Parathyroid adenoma (tissue), 2 donors: ENCODE results near the gene CCKAR.

Source experiments
- H2AFZ ChIP-seq: fragments of 300-600 bp; sonication (generic); one replicate; pipeline ENCODE4 v1.7.0; 2017; ENCODE audit warnings: antibody characterized with exemption, mild to moderate bottlenecking
- H3K27ac ChIP-seq: fragments of 300-600 bp; sonication (generic); one replicate; pipeline ENCODE4 v1.7.0; 2017
- H3K27me3 ChIP-seq: fragments of 300-600 bp; sonication (generic); one replicate; pipeline ENCODE4 v1.7.0; 2017; ENCODE audit warnings: low read length; ENCODE audit not compliant: control insufficient read depth, insufficient read depth
- H3K36me3 ChIP-seq: fragments of 300-600 bp; sonication (generic); one replicate; pipeline ENCODE4 v1.7.0; 2017; ENCODE audit warnings: low read length; ENCODE audit not compliant: control insufficient read depth, insufficient read depth
- H3K4me1 ChIP-seq: fragments of 300-600 bp; sonication (generic); one replicate; pipeline ENCODE4 v1.7.0; 2017; ENCODE audit warnings: control low read depth
- H3K4me2 ChIP-seq: fragments of 300-600 bp; sonication (generic); one replicate; pipeline ENCODE4 v1.7.0; 2017; ENCODE audit warnings: low read length
- H3K4me3 ChIP-seq: fragments of 300-600 bp; sonication (generic); one replicate; pipeline ENCODE4 v1.7.0; 2017; ENCODE audit warnings: low read depth, low read length
- H3K79me2 ChIP-seq: fragments of 300-600 bp; sonication (generic); one replicate; pipeline ENCODE4 v1.7.0; 2017; ENCODE audit warnings: control low read depth
- H3K9ac ChIP-seq: fragments of 300-600 bp; sonication (generic); one replicate; pipeline ENCODE4 v1.7.0; 2017; ENCODE audit warnings: mild to moderate bottlenecking
- H3K9me3 ChIP-seq: fragments of 300-600 bp; sonication (generic); one replicate; pipeline ENCODE4 v1.7.0; 2017; ENCODE audit warnings: low read length; ENCODE audit not compliant: control insufficient read depth
- CTCF ChIP-seq: fragments of 300-600 bp; sonication (generic); IDR thresholded peaks from one replicate; pipeline ENCODE4 v1.7.0; 2017; ENCODE audit warnings: antibody characterized with exemption, mild to moderate bottlenecking
- donor health status: primary hyperparathyroidism.

CCKAR gene

GRCh38 chr4:26459756-26460530 is 30.3 kb downstream of the CCKAR start:
- no peak overlapping the region for H3K4me3 ChIP-seq
- H3K27me3 ChIP-seq: no peaks in the 10 kb centered on the region
- H3K4me1 ChIP-seq: no peaks in the 10 kb centered on the region
- H3K79me2 ChIP-seq: no peaks in the 10 kb centered on the region
- no peak overlapping the region for H2AFZ ChIP-seq
- no peak for TF ChIP-seq CTCF
- H3K9ac ChIP-seq: no peak overlapping the region
- H3K36me3 ChIP-seq: no peaks in the 10 kb centered on the region
- H3K27ac ChIP-seq: no peak overlapping the region
- H3K9me3 ChIP-seq: no peaks in the 10 kb centered on the region
- H3K4me2 ChIP-seq: no peak overlapping the region

GRCh38 chr4:26459054-26459755 is 31.1 kb downstream of the CCKAR start:
- Histone ChIP-seq H3K27ac (no peak overlapping the region), H3K4me3 (no peak overlapping the region)

GRCh38 chr4:26458157-26458561 is 32.1 kb downstream of the CCKAR start:
- no peaks in the 10 kb centered on the region for H3K36me3 ChIP-seq
- H3K27ac ChIP-seq: no peak overlapping the region
- no peak for TF ChIP-seq CTCF
- no peaks in the 10 kb centered on the region for H3K79me2 ChIP-seq
- no peak overlapping the region for H3K9ac ChIP-seq
- no peaks in the 10 kb centered on the region for H3K27me3 ChIP-seq
- H3K9me3 ChIP-seq: no peaks in the 10 kb centered on the region
- no peak overlapping the region for H3K4me2 ChIP-seq
- H2AFZ ChIP-seq: no peak overlapping the region
- H3K4me3 ChIP-seq: no peak overlapping the region
- H3K4me1 ChIP-seq: no peaks in the 10 kb centered on the region

More at GRCh38 chr4:26459054-26459755, 31.1 kb downstream of the CCKAR start:
- no peaks in the 10 kb centered on the region for H3K9me3 ChIP-seq
- no peaks in the 10 kb centered on the region for H3K79me2 ChIP-seq
- H3K4me2 ChIP-seq: no peak overlapping the region
- H3K36me3 ChIP-seq: no peaks in the 10 kb centered on the region
- TF ChIP-seq CTCF: peak; percentile 43
- no peaks in the 10 kb centered on the region for H3K27me3 ChIP-seq
- H3K9ac ChIP-seq: no peak overlapping the region
- H3K4me1 ChIP-seq: no peaks in the 10 kb centered on the region
- H2AFZ ChIP-seq: peak overlapping the region; percentile 50

GRCh38 chr4:26457412-26457811 is 32.9 kb downstream of the CCKAR start:
- no peak overlapping the region for H3K4me3 ChIP-seq
- H3K9me3 ChIP-seq: no peaks in the 10 kb centered on the region
- H3K27me3 ChIP-seq: no peaks in the 10 kb centered on the region
- H3K9ac ChIP-seq: no peak overlapping the region
- H3K4me1 ChIP-seq: no peaks in the 10 kb centered on the region
- TF ChIP-seq CTCF: no peak
- no peak overlapping the region for H3K4me2 ChIP-seq
- no peaks in the 10 kb centered on the region for H3K36me3 ChIP-seq
- H3K79me2 ChIP-seq: no peaks in the 10 kb centered on the region
- H3K27ac ChIP-seq: no peak overlapping the region
- no peak overlapping the region for H2AFZ ChIP-seq
